Uterus (tissue), 4 donors: ENCODE data around the gene FYN. TPM values are rescaled to one million over a fixed set of nuclear protein-coding genes. Genes with fewer than 3 reads are reported as not detected.

ENCODE experiments used
- DNase-seq, 2 donors: peaks; one replicate each; pipeline ENCODE4 v3.0.0-alpha.2; 2019 to 2020
- H3K27ac ChIP-seq, 2 donors: fragments of 200-600 bp; sonication (generic); 1 replicate in 1 of 2; 2 replicates in 1 of 2; pipeline ENCODE4 v1.5.1; 2016 to 2018
- H3K27me3 ChIP-seq, 2 donors: fragments of 200-600 bp; sonication (generic); one replicate each; pipeline ENCODE4 v1.5.1; 2018 to 2019; ENCODE audit warnings: control low read depth in 1 of 2
- H3K36me3 ChIP-seq, 2 donors: fragments of 200-600 bp; sonication (generic); one replicate each; pipeline ENCODE4 v1.5.1; 2019; ENCODE audit warnings: control low read depth in 1 of 2
- H3K4me1 ChIP-seq, 2 donors: fragments of 200-600 bp; sonication (generic); one replicate each; pipeline ENCODE4 v1.5.1; 2018 to 2019; ENCODE audit warnings: control low read depth in 1 of 2
- H3K4me3 ChIP-seq, 2 donors: fragments of 200-600 bp; sonication (generic); 1 replicate in 1 of 2; 2 replicates in 1 of 2; pipeline ENCODE4 v1.5.1; 2018 to 2019; ENCODE audit warnings: mild to moderate bottlenecking in 1 of 2
- H3K9me3 ChIP-seq, 2 donors: fragments of 200-600 bp; sonication (generic); one replicate each; pipeline ENCODE4 v1.5.1; 2019; ENCODE audit warnings: control low read depth in 1 of 2
- POLR2A ChIP-seq, 2 donors: fragments of 450-650 bp; IDR thresholded peaks; one replicate each; pipeline ENCODE4 v1.6.1; 2016; ENCODE audit warnings: antibody characterized with exemption in 2 of 2, mild to moderate bottlenecking in 1 of 2, moderate library complexity in 1 of 2
- intact Hi-C: fragments of 100-400 bp; cut with DNase I; formaldehyde crosslinking; loops from one replicate; pipeline ENCODE4 v1.15.1; 2023; ENCODE audit warnings: low total_unique reads
- total RNA-seq, 4 donors: library from RNA; depleted of rRNA in 3 of 4; stranded (reverse); fragments of >200 nt in 3 of 4; gene quantifications; one replicate each; pipeline versions ENCODE4 v1.1.0 to v1.2.4, GENCODE V29; 2014 to 2023
- TF ChIP-seq, protein P1 (sequence below), 4 experiments: fragments of 200-600 bp in 2 of 4; fragments of 450-650 bp in 2 of 4; sonication (generic) in 2 of 4; IDR thresholded peaks; one replicate each; pipeline ENCODE4 v1.5.1; 2016 to 2019; ENCODE audit warnings: antibody characterized with exemption in 4 of 4, mild to moderate bottlenecking in 2 of 4, moderate library complexity in 1 of 4
- donor health status: DM: yes; HTN: yes; CAD: no.

FYN gene
- total RNA-seq, 4 donors from 2014 or later = 50.7 to 208 (median 135) TPM

DNA sequence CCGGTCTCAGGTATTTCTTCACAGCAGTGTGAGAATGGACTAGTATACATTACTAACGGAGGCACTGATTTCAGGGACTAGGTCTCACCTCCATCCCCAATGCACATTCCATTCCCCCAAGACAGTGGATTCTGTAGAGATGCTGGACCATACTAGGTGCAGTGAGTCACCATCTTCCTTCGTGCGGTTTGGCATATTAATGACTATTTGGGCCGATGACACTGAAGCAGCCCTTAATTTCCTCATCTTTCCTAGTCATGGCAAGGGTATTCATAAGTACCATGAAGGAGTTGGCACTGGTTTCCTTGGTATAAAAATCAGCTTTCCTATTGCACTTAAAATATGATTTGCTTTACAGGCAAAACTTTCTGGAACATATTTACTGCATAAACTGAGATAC lies 146.2 kb downstream of the FYN start:
- DNase-seq = no peak
- Histone ChIP-seq H3K36me3 (no peaks in the 10 kb centered on the region), H3K27me3 (no peaks in the 10 kb centered on the region), H3K27ac (no peak overlapping the region), H3K4me1 (peaks cover 2 to 3% of the 10 kb centered on the region in 2 donors), H3K4me3 (no peak overlapping the region), H3K9me3 (no peaks in the 10 kb centered on the region)
- intact Hi-C loops = no loop called here
- TF ChIP-seq POLR2A (IDR thresholded peaks at IDR 0.05) = no peak

DNA sequence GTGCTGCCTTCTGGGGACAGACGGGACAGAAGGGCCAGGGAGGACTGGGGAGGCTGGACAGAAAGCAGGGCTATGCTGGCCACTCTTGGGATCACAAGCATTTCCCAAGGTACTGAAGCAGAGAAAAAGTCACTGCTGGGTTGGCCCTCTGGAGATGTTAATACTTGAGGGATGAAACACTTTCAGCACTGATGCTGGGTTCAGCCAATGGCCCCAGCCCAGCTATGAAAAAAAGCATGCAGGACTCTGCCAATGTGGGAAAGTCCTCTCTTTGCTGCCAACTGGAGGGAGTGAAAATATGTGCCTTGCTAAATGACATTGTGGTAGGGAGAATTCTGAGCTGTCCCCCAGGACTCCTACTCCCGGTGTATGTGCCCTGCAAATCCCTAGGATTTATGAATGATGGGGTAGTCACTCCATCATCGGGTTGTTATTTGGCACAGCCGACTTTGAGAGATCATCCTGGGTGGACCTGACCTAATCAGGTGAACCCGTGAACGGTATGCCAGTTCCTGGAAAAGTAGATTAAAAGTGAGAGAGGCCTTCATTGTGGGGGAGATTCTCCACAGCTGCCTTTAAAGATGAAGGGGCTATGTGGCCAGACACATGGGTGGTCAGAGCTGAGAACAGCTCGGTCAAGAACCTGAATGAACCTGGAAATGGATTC lies 147.7 kb downstream of the FYN start:
- no peaks in the 10 kb centered on the region for H3K36me3 ChIP-seq
- DNase-seq = no peak
- no peaks in the 10 kb centered on the region for H3K27me3 ChIP-seq
- H3K27ac ChIP-seq = no peak overlapping the region
- H3K4me1 ChIP-seq = peaks cover 3 to 7% of the 10 kb centered on the region in 2 donors
- no peak for TF ChIP-seq POLR2A (IDR thresholded peaks at IDR 0.05)
- TF ChIP-seq, protein P1, sequence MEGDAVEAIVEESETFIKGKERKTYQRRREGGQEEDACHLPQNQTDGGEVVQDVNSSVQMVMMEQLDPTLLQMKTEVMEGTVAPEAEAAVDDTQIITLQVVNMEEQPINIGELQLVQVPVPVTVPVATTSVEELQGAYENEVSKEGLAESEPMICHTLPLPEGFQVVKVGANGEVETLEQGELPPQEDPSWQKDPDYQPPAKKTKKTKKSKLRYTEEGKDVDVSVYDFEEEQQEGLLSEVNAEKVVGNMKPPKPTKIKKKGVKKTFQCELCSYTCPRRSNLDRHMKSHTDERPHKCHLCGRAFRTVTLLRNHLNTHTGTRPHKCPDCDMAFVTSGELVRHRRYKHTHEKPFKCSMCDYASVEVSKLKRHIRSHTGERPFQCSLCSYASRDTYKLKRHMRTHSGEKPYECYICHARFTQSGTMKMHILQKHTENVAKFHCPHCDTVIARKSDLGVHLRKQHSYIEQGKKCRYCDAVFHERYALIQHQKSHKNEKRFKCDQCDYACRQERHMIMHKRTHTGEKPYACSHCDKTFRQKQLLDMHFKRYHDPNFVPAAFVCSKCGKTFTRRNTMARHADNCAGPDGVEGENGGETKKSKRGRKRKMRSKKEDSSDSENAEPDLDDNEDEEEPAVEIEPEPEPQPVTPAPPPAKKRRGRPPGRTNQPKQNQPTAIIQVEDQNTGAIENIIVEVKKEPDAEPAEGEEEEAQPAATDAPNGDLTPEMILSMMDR (IDR thresholded peaks at IDR 0.05) = no peak
- intact Hi-C loops = no loop called here
- H3K4me3 ChIP-seq = no peak overlapping the region
- H3K9me3 ChIP-seq = no peaks in the 10 kb centered on the region

DNA sequence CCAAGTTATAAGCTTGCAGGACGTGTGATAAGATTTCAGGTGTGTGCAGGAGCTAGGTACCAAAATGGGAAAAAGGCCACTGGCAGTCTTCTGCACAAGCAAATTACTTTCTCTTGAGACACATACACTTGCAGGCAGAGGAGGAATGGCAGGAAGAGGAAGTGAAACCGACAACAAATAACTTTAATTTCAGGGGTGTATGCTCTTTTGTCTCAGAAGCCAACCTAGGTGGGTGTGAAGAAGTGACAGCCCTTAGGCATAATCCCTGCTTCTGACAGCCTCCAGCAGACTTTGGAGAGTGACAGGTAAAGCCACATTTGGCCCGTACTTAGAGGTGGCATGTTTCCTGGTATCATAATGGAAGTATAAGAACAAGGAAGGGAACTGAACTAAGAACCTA lies 148.7 kb downstream of the FYN start:
- no peak overlapping the region for H3K4me3 ChIP-seq
- H3K36me3 ChIP-seq = no peaks in the 10 kb centered on the region
- DNase-seq = no peak
- intact Hi-C loops = no loop called here
- TF ChIP-seq, protein P1 (IDR thresholded peaks at IDR 0.05) = no peak
- TF ChIP-seq POLR2A (IDR thresholded peaks at IDR 0.05) = no peak
- H3K9me3 ChIP-seq = no peaks in the 10 kb centered on the region
- no peak overlapping the region for H3K27ac ChIP-seq
- no peaks in the 10 kb centered on the region for H3K27me3 ChIP-seq
- peaks cover 3 to 7% of the 10 kb centered on the region in 2 donors for H3K4me1 ChIP-seq

DNA sequence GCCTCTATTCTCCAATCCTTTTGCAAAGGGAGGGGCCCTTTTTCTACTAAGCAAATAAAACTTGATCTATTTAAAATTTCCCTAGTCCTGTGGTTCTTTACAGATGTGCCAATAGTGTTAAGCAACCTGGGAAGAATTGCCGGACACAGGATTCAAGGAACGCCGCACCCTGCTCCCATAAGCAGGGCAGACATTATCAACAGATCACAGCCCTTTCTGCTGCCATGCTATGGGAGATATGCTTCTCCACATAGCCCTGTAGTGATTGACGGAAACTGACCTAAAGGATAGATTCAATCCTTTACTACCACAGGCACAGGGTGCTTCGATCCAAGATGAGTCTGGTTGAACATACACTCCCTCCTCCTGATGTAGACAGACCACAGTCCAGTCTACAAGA lies 149.2 kb downstream of the FYN start:
- H3K27ac ChIP-seq = no peak overlapping the region
- no peak for DNase-seq
- no peak for TF ChIP-seq POLR2A (IDR thresholded peaks at IDR 0.05)
- TF ChIP-seq, protein P1 (IDR thresholded peaks at IDR 0.05) = no peak
- intact Hi-C loops = no loop called here
- H3K4me3 ChIP-seq = no peak overlapping the region
- peaks cover 3 to 7% of the 10 kb centered on the region in 2 donors for H3K4me1 ChIP-seq
- no peaks in the 10 kb centered on the region for H3K9me3 ChIP-seq
- H3K27me3 ChIP-seq = no peaks in the 10 kb centered on the region
- no peaks in the 10 kb centered on the region for H3K36me3 ChIP-seq

DNA sequence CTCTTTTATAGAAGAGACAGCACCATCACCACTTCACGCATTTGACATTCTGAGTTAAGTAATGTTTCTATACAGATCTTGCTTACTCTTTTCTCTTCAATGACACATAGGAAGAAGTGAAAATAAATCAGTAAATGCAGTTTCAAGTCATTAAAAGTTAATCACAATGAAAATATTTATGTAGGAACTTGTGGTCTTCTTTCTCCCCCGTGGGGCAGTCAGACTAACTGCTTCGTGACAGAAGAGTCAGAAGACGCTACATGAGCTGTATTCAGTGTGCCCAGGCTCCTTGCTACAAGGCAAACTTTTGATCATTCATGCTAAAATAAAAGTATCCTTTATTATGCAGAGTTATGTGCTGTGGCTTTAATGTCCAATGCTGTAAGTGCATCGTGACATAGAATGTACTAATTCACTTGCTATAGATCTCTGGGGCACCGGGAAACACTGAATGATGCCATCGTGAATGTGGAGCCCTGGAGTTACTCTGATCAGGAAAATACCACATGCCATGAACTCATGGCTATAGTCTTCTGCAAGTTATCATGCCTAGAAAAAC lies 149.8 kb downstream of the FYN start:
- no peak overlapping the region for H3K27ac ChIP-seq
- no peak for DNase-seq
- peaks cover 3 to 7% of the 10 kb centered on the region in 2 donors for H3K4me1 ChIP-seq
- H3K36me3 ChIP-seq = no peaks in the 10 kb centered on the region
- no peaks in the 10 kb centered on the region for H3K27me3 ChIP-seq
- intact Hi-C loops = no loop called here
- no peaks in the 10 kb centered on the region for H3K9me3 ChIP-seq
- TF ChIP-seq POLR2A (IDR thresholded peaks at IDR 0.05) = no peak
- TF ChIP-seq, protein P1 (IDR thresholded peaks at IDR 0.05) = no peak
- H3K4me3 ChIP-seq = no peak overlapping the region
